Activated T-cell treated with anti-CD3 and anti-CD28 coated beads, Interleukin-2, amount 50 U/mL, for 4 hours (primary cell): Measurements from ENCODE around the gene ST3GAL3. TPM values are rescaled to one million over a fixed set of nuclear protein-coding genes. Genes with fewer than 3 reads are reported as not detected.

Experiments used
- ATAC-seq, 2 donors: fragments of 200-7000 bp; cut with Tn5 transposase; one replicate each; pipeline ENCODE4 v1.10.0; 2021
- DNase-seq: peaks from one replicate; pipeline ENCODE4 v3.0.0-alpha.2; 2020
- H3K27me3 Mint-ChIP-seq: one replicate; pipeline ENCODE4 v1.8.0; 2021; ENCODE audit warnings: low read depth, mixed read lengths
- H3K36me3 Mint-ChIP-seq: one replicate; pipeline ENCODE4 v1.8.0; 2022; ENCODE audit warnings: mixed read lengths; ENCODE audit not compliant: insufficient read depth
- H3K4me1 Mint-ChIP-seq: one replicate; pipeline ENCODE4 v1.8.0; 2021; ENCODE audit warnings: low read depth, mixed read lengths
- H3K4me3 Mint-ChIP-seq: one replicate; pipeline ENCODE4 v1.8.0; 2021; ENCODE audit warnings: mild to moderate bottlenecking, moderate library complexity, mixed read lengths
- H3K9me3 Mint-ChIP-seq: one replicate; pipeline ENCODE4 v1.8.0; 2021; ENCODE audit warnings: mixed read lengths
- total RNA-seq, 3 donors: library from RNA; stranded (reverse); gene quantifications; one replicate each; pipeline ENCODE4 v1.2.1, GENCODE V29; 2021

The ST3GAL3 gene
- total RNA-seq, 3 donors from 2014 or later, result 5.7 to 6.6 (median 6.3) TPM

DNA sequence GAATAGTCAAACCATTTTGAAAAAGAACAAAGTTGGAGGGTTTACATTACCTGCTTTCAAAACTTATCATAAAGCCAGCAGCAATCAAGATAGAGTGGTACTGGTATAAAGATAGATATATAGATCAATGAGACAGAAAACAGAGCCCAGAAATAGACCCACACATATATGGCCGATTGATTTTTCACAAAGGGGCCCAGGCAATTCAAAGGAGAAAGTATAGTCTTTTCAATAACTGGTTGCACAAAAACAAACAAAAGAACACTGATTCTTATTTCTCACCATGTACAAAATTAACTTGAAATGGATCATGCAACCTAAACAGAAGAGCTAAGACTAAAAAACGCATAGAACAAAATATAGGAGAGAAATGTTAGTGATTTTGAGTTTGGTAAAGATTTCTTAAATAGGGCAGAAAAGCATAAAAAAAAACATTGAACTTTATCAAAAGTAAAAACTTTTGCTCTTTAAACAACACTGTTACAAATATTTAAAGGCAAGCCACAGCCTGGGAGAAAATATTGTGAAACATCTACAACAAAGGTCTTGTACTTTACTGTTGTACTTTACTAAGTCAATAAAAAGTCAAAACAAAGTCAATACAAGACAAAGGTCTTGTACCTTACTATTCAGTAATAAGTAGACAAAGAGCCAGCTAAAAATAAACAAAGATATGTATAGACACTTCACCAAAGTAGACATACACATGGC, 50.2 kb downstream of the ST3GAL3 start:
- ATAC-seq, result no peak
- no peaks in the 10 kb centered on the region for H3K9me3 Mint-ChIP-seq
- H3K27me3 Mint-ChIP-seq, result no peaks in the 10 kb centered on the region
- H3K4me1 Mint-ChIP-seq, result no peaks in the 10 kb centered on the region
- no peak overlapping the region for H3K4me3 Mint-ChIP-seq
- DNase-seq, result no peak
- peaks cover 1% of the 10 kb centered on the region for H3K36me3 Mint-ChIP-seq

GRCh38 chr1:43760745-43761317, 53.5 kb downstream of the ST3GAL3 start:
- Mint-ChIP-seq H3K36me3 (no peaks in the 10 kb centered on the region), H3K27me3 (no peaks in the 10 kb centered on the region), H3K9me3 (no peaks in the 10 kb centered on the region), H3K4me3 (no peak overlapping the region), H3K4me1 (peaks cover 4% of the 10 kb centered on the region)
- ATAC-seq (no peak), DNase-seq (no peak)

DNA sequence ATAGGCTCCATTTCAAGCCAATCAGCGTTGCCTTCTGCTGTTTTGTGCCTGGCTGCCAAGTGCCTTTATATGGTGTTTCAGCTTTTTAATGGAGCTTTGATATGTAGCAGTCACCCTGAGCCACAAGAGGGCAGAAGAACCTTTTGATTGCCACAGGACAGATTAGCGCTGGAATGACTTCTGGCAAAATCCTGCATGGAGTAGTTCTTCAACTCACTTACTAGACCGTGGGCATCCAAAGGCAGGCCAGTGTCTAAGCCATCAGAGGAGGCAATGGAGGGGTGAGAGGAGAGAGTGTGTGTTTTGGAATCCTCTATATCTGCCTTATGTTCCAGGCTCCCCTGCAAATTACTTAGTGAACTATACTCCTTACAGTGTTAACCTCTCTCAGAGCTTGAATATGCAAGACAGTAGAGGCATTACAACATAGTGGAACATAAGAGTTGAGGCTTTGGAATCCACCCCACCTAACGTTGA, 56.2 kb downstream of the ST3GAL3 start:
- Mint-ChIP-seq H3K9me3 (no peaks in the 10 kb centered on the region), H3K4me1 (peaks cover 4% of the 10 kb centered on the region), H3K36me3 (no peaks in the 10 kb centered on the region), H3K27me3 (no peaks in the 10 kb centered on the region), H3K4me3 (no peak overlapping the region)
- DNase-seq (peak; percentile 7), ATAC-seq (peak; percentile 78 to 85)

GRCh38 chr1:43764581-43764980, 57.2 kb downstream of the ST3GAL3 start:
- H3K36me3 Mint-ChIP-seq, result no peaks in the 10 kb centered on the region
- no peaks in the 10 kb centered on the region for H3K27me3 Mint-ChIP-seq
- no peak for DNase-seq
- peaks cover 4% of the 10 kb centered on the region for H3K4me1 Mint-ChIP-seq
- no peaks in the 10 kb centered on the region for H3K9me3 Mint-ChIP-seq
- no peak overlapping the region for H3K4me3 Mint-ChIP-seq
- ATAC-seq, result no peak

GRCh38 chr1:43766086-43766784, 58.9 kb downstream of the ST3GAL3 start:
- ATAC-seq, result no peak

GRCh38 chr1:43766818-43767525, 59.6 kb downstream of the ST3GAL3 start:
- Mint-ChIP-seq H3K4me3 (no peak overlapping the region), H3K4me1 (peaks cover 4% of the 10 kb centered on the region), H3K27me3 (no peaks in the 10 kb centered on the region), H3K36me3 (no peaks in the 10 kb centered on the region), H3K9me3 (no peaks in the 10 kb centered on the region)
- DNase-seq, result no peak
- ATAC-seq, result no peak

More at GRCh38 chr1:43766086-43766784, 58.9 kb downstream of the ST3GAL3 start:
- no peaks in the 10 kb centered on the region for H3K27me3 Mint-ChIP-seq
- no peak for DNase-seq
- no peak overlapping the region for H3K4me3 Mint-ChIP-seq
- H3K36me3 Mint-ChIP-seq, result no peaks in the 10 kb centered on the region
- no peaks in the 10 kb centered on the region for H3K9me3 Mint-ChIP-seq
- H3K4me1 Mint-ChIP-seq, result peaks cover 4% of the 10 kb centered on the region

DNA sequence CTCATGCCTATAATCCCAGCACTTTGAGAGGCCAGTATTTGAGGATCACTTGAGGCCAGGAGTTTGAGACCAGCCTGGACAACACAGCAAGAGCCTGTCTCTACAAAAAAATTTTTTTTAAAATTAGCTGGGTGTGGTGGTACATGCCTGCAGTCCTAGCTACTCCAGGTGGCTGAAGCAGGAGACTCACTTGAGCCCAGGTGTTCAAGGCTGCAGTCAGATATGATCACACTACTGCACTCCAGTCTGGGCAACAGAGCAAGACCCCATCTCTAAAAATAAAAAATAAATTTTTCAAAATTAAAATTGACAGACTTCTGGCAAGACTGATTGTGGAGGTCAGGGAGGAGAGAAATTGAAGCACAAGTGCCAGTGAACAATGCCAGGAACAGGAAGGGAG, 60.8 kb downstream of the ST3GAL3 start:
- peaks cover 4% of the 10 kb centered on the region for H3K4me1 Mint-ChIP-seq
- no peak overlapping the region for H3K4me3 Mint-ChIP-seq
- no peaks in the 10 kb centered on the region for H3K27me3 Mint-ChIP-seq
- ATAC-seq (no peak), DNase-seq (no peak)
- H3K36me3 Mint-ChIP-seq, result peaks cover 2% of the 10 kb centered on the region
- no peaks in the 10 kb centered on the region for H3K9me3 Mint-ChIP-seq

DNA sequence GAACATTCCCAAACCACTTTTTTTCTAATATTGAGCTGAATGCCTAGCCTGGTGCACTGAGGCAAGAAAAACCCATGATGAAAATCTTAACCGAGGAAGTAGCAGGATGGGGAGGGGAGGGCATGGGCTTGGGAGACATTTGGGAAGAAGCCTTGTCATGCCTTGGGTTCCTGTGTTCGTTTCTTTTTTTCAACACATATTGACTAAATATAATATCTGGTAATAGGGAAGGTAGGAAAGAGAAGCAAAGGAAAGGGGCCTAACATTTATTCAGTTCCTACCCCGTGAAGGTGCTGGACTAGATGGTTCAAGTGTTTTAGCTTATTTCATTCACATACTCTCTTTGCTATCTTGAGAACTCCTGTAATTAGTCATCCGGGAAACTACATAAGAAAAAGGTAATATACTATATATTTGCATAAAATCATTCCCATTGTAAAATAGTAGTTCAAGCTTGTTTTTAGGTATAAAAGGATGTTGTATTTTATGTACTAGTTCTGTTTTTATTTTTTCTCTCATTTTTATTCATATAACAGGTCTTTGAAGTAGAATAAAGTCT, 62.1 kb downstream of the ST3GAL3 start:
- H3K4me1 Mint-ChIP-seq, result no peaks in the 10 kb centered on the region
- no peaks in the 10 kb centered on the region for H3K27me3 Mint-ChIP-seq
- H3K4me3 Mint-ChIP-seq, result no peak overlapping the region
- no peaks in the 10 kb centered on the region for H3K9me3 Mint-ChIP-seq
- ATAC-seq (no peak), DNase-seq (no peak)
- peaks cover 4% of the 10 kb centered on the region for H3K36me3 Mint-ChIP-seq

GRCh38 chr1:43770111-43770510, 62.8 kb downstream of the ST3GAL3 start:
- H3K4me3 Mint-ChIP-seq, result no peak overlapping the region
- peaks cover 8% of the 10 kb centered on the region for H3K36me3 Mint-ChIP-seq
- ATAC-seq (no peak), DNase-seq (no peak)
- H3K9me3 Mint-ChIP-seq, result no peaks in the 10 kb centered on the region
- no peaks in the 10 kb centered on the region for H3K4me1 Mint-ChIP-seq
- H3K27me3 Mint-ChIP-seq, result no peaks in the 10 kb centered on the region

GRCh38 chr1:43772978-43773377, 65.6 kb downstream of the ST3GAL3 start:
- DNase-seq (no peak), ATAC-seq (no peak)
- H3K27me3 Mint-ChIP-seq, result no peaks in the 10 kb centered on the region
- H3K4me3 Mint-ChIP-seq, result no peak overlapping the region
- peaks cover 4% of the 10 kb centered on the region for H3K9me3 Mint-ChIP-seq
- H3K36me3 Mint-ChIP-seq, result peaks cover 19% of the 10 kb centered on the region
- no peaks in the 10 kb centered on the region for H3K4me1 Mint-ChIP-seq

GRCh38 chr1:43773821-43774220, 66.5 kb downstream of the ST3GAL3 start:
- Mint-ChIP-seq H3K36me3 (peaks cover 21% of the 10 kb centered on the region), H3K27me3 (no peaks in the 10 kb centered on the region), H3K4me3 (no peak overlapping the region), H3K9me3 (peaks cover 4% of the 10 kb centered on the region), H3K4me1 (no peaks in the 10 kb centered on the region)
- ATAC-seq (no peak), DNase-seq (no peak)

DNA sequence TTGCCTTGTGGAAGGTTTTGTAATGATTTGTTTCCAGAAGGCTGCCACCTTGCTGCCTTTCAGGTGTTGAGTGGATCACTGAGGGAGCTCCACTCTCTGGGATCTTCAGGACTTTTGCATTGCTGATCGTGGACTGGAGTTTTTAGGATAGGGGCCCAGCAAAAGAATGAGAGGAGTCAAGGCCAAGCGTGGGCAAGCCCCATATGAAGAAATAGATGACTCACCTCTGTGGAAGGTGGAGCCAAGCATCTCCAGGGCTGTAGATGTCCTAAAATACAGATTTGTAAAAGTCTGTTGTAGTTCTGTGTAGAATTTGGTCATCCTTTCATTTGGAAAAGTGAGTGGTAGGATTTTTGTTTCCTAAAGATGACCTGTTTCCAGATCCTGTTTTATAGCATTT, 67.0 kb downstream of the ST3GAL3 start:
- ATAC-seq (no peak), DNase-seq (no peak)
- peaks cover 8% of the 10 kb centered on the region for H3K9me3 Mint-ChIP-seq
- no peak overlapping the region for H3K4me3 Mint-ChIP-seq
- peaks cover 1% of the 10 kb centered on the region for H3K4me1 Mint-ChIP-seq
- no peaks in the 10 kb centered on the region for H3K27me3 Mint-ChIP-seq
- H3K36me3 Mint-ChIP-seq, result peaks cover 24% of the 10 kb centered on the region

DNA sequence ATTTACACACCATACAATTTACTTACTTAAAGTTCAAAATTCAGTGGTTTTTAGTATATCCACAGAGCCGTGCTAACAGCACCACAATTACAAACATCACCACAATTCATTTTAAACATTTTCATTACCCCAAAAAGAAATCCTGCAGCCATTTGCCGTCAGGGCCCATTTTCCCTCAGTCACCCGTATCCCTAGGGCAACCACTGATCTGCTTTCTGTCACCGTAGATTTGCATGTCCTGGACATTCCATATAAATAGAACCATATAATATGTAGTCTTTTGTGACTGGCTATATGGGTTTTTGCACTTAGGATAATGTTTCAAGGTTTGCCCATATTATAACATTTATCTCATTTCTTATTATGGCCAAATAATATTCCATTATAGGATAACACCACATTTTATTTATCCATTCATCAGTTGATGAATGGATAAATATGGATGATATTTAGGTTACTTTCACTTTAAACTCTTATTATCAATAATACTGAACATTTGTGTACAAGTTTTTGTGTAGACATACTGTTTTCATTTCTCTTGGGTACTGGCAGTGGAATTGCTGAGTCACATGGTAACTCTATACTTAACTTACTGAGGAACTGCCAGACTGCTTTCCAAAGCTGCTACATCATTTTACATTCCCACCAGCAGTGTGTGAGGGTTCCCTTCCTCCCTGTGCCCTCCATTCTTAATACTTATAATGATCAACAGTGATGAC, 68.9 kb downstream of the ST3GAL3 start:
- DNase-seq, result no peak
- no peak overlapping the region for H3K4me3 Mint-ChIP-seq
- peaks cover 16% of the 10 kb centered on the region for H3K9me3 Mint-ChIP-seq
- peaks cover 39% of the 10 kb centered on the region for H3K36me3 Mint-ChIP-seq
- ATAC-seq, result no peak
- H3K27me3 Mint-ChIP-seq, result no peaks in the 10 kb centered on the region
- peaks cover 8% of the 10 kb centered on the region for H3K4me1 Mint-ChIP-seq
